Urothelium cell line (cell line): ENCODE data around the gene SIRPB1.
"Not testable (repeated sequence)": the region's sequence is repeated elsewhere in the genome, so short reads cannot be mapped to it uniquely, and the experiment has no call there.

ENCODE experiments used
- DNase-seq: peaks from one replicate; pipeline ENCODE4 v3.0.0; 2011; ENCODE audit warnings: low spot score, mixed read lengths
- FAIRE-seq: peaks from 2 replicates; lab custom pipeline; 2011; peaks lifted over from hg19 to GRCh38; lab: Jason Lieb, UNC

Gene SIRPB1

GRCh38 chr20:1619861-1620444 lies at the start of gene SIRPB1:
Gene SIRPB1 (minus strand): TSS chr20:1620009. CDS start chr20:1619944, 65 bp downstream.
- DNase-seq = no peak
- FAIRE-seq = no peak

- FAIRE-seq (no peak), DNase-seq (no peak)
These were observed 49.5 kb upstream of the SIRPB1 start for GRCh38 chr20:1669304-1669703.

GRCh38 chr20:1667502-1668085 lies 47.8 kb upstream of the SIRPB1 start:
- FAIRE-seq (no peak), DNase-seq (no peak)

GRCh38 chr20:1666802-1667201 lies 47.0 kb upstream of the SIRPB1 start:
- FAIRE-seq (no peak), DNase-seq (no peak)

- no peak for FAIRE-seq
- DNase-seq = no peak
These were observed 45.5 kb upstream of the SIRPB1 start for GRCh38 chr20:1665345-1665744.

GRCh38 chr20:1664911-1665310 lies 45.1 kb upstream of the SIRPB1 start:
- FAIRE-seq = no peak
- no peak for DNase-seq

GRCh38 chr20:1663917-1664316 lies 44.1 kb upstream of the SIRPB1 start:
- FAIRE-seq = no peak
- no peak for DNase-seq

GRCh38 chr20:1661542-1662299 lies 41.9 kb upstream of the SIRPB1 start:
- no peak for FAIRE-seq

GRCh38 chr20:1660246-1660645 lies 40.4 kb upstream of the SIRPB1 start:
- DNase-seq = no peak
- FAIRE-seq = no peak

More at GRCh38 chr20:1661542-1662299, 41.9 kb upstream of the SIRPB1 start:
- DNase-seq = no peak

- FAIRE-seq = no peak
- DNase-seq = no peak
These were observed 37.9 kb upstream of the SIRPB1 start, which contains the start of gene SIRPG for GRCh38 chr20:1657556-1658334. Gene SIRPG (minus strand): TSS chr20:1657779. CDS start chr20:1657714, 65 bp downstream.

GRCh38 chr20:1656844-1657243 lies 37.0 kb upstream of the SIRPB1 start:
- no peak for FAIRE-seq
- no peak for DNase-seq

- FAIRE-seq = no peak
- DNase-seq = no peak
These were observed 35.2 kb upstream of the SIRPB1 start for GRCh38 chr20:1654996-1655395.

GRCh38 chr20:1652960-1653359 lies 33.2 kb upstream of the SIRPB1 start:
- FAIRE-seq (no peak), DNase-seq (no peak)

GRCh38 chr20:1652104-1652503 lies 32.3 kb upstream of the SIRPB1 start:
- DNase-seq (no peak), FAIRE-seq (no peak)

GRCh38 chr20:1651268-1652058 lies 31.7 kb upstream of the SIRPB1 start:
- DNase-seq (no peak), FAIRE-seq (no peak)

- no peak for FAIRE-seq
These were observed 28.3 kb upstream of the SIRPB1 start for GRCh38 chr20:1648101-1648500.

GRCh38 chr20:1646975-1647431 lies 27.2 kb upstream of the SIRPB1 start:
- DNase-seq (no peak), FAIRE-seq (no peak)

More at GRCh38 chr20:1648101-1648500, 28.3 kb upstream of the SIRPB1 start:
- DNase-seq = no peak

- no peak for DNase-seq
- no peak for FAIRE-seq
These were observed 24.5 kb upstream of the SIRPB1 start for GRCh38 chr20:1644101-1644962.

GRCh38 chr20:1638643-1639042 lies 18.8 kb upstream of the SIRPB1 start:
- DNase-seq, FAIRE-seq: not testable (repeated sequence)
